Myocyte (in vitro differentiated cells): ENCODE measurements around the gene ATAT1. TPM values are rescaled to one million over a fixed set of nuclear protein-coding genes. Genes with fewer than 3 reads are reported as not detected.
"Not testable (repeated sequence)": the region's sequence is repeated elsewhere in the genome, so short reads cannot be mapped to it uniquely, and the experiment has no call there.

Experiments
- DNase-seq: peaks from one replicate; pipeline ENCODE4 v3.0.0-alpha.2; 2012; ENCODE audit warnings: low read depth
- total RNA-seq: library from RNA; depleted of rRNA; stranded (reverse); fragments of >200 nt; gene quantifications from 2 replicates; pipeline ENCODE4 v1.2.3, GENCODE V29; 2014

The ATAT1 gene
- total RNA-seq, 1 donor from 2014 or later: 8.1 TPM

- DNase-seq: peak; percentile 73
Measured at GRCh38 chr6:30647242-30648116, 20.8 kb downstream of the ATAT1 start.

GRCh38 chr6:30651143-30651542 is 24.5 kb downstream of the ATAT1 start:
- no peak for DNase-seq

- no peak for DNase-seq
Measured at GRCh38 chr6:30654798-30655742, 28.4 kb downstream of the ATAT1 start.

GRCh38 chr6:30655743-30656094 is 29.0 kb downstream of the ATAT1 start:
- DNase-seq: no peak

GRCh38 chr6:30656513-30656912 is 29.8 kb downstream of the ATAT1 start:
- no peak for DNase-seq

GRCh38 chr6:30657454-30657853 is 30.8 kb downstream of the ATAT1 start:
- DNase-seq: no peak

GRCh38 chr6:30657922-30658321 is 31.2 kb downstream of the ATAT1 start:
- not testable (repeated sequence) for DNase-seq

- no peak for DNase-seq
Measured at GRCh38 chr6:30664994-30665767, 38.5 kb downstream of the ATAT1 start.

GRCh38 chr6:30666300-30666699 is 39.6 kb downstream of the ATAT1 start:
- DNase-seq: not testable (repeated sequence)

GRCh38 chr6:30670760-30671527 is 44.3 kb downstream of the ATAT1 start:
- DNase-seq: no peak

- peak; percentile 99 for DNase-seq
Measured at GRCh38 chr6:30672445-30673253, 46.0 kb downstream of the ATAT1 start, which contains the start of gene DHX16. Gene DHX16, minus strand, starts transcription at chr6:30673006. Its CDS starts 165 bp downstream, at chr6:30672841.

GRCh38 chr6:30676660-30677285 is 50.1 kb downstream of the ATAT1 start:
- DNase-seq: no peak

- DNase-seq: peak; percentile 73
Measured at GRCh38 chr6:30678964-30679726, 52.5 kb downstream of the ATAT1 start.

- no peak for DNase-seq
Measured at GRCh38 chr6:30679765-30680535, 53.3 kb downstream of the ATAT1 start.

- DNase-seq: no peak
Measured at GRCh38 chr6:30681766-30682142, 55.1 kb downstream of the ATAT1 start.

GRCh38 chr6:30682143-30683117 is 55.8 kb downstream of the ATAT1 start:
- DNase-seq: peak; percentile 85
